Measurements from ENCODE around the gene PLXNA4.

GRCh38 chr7:132333301-132333700 is 243.0 kb downstream of the PLXNA4 start:
- no peak for TF ChIP-seq CTCF (conservative IDR thresholded peaks at IDR 0.05; ENCODE audit: low read depth, low read length)
- no peak for TF ChIP-seq EZH2 (IDR thresholded peaks at IDR 0.05; ENCODE audit: borderline replicate concordance, low read depth, low read length, poor library complexity, severe bottlenecking)

All from A673 (cell line).